GM15510 (cell line): Measurements from ENCODE around the gene NPHS2.

Experiments
- POLR2A ChIP-seq: IDR thresholded peaks from 3 replicates; pipeline ENCODE4 v1.6.1; 2011; ENCODE audit warnings: borderline replicate concordance; ENCODE audit not compliant: insufficient read length; ENCODE audit errors: extremely low read depth

The NPHS2 gene

DNA sequence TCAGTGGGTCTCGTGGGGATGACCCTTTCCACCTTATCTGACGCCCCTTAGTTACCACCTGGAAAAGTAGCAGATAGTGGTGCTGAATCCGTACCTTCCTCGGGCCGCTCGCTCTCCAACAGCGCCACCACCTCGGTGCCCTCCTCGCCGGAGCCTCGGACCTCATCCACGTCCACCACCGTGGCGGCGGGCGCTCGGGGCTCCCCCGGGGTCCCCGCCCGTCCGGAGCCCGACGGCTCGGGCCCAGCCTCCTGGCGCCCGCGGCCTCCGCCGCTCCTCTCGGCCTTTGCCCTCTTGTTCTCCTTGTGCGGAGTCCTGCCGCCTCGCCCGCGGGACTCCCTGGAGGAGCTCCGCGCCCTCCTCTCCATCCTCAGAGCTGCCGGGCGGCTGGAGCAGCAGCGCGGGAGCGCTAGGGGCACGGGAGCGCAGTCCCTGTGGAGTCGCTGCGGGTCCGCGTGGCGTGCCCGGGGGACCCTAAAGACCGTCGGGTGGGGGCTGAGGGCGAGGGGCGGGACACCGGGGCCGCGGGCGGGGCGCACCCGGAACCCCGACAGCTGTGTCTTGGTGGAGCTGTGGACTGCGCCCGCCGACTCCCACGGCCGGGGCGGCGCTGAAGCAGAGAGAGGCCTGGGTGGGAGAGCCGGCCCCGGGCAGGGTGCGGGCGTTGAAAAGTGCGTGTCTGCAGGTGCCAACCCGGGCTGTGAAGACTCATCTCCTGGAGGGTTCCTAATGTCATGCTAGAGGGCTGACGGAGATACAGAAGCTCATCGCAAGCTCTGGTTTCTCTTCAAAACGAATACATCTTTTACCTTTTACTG lies at the start of gene NPHS2:
Gene NPHS2, minus strand, starts transcription at position 452 of the 818 bp plus-strand sequence. Its CDS starts 84 bp downstream, at position 368.
- TF ChIP-seq POLR2A: no peak

DNA sequence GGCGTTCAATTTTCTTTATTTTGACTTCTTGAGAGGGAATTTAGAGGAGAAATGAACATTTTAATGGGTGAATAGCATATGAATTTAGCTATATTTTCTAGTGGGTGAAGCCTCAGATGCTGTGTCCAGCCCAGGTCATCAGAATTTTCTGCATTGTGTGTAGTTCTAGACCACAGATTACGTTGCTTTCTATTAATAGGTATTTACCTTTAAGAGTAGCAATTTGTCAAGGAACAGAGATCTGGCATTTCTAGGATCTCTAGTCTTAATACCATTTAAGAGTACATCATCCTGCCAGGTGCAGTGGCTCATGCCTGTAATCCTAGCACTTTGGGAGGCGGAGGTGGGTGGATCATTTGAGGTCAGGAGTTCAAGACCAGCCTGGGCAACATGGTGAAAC lies 36.6 kb upstream of the NPHS2 start:
- no peak for TF ChIP-seq POLR2A

DNA sequence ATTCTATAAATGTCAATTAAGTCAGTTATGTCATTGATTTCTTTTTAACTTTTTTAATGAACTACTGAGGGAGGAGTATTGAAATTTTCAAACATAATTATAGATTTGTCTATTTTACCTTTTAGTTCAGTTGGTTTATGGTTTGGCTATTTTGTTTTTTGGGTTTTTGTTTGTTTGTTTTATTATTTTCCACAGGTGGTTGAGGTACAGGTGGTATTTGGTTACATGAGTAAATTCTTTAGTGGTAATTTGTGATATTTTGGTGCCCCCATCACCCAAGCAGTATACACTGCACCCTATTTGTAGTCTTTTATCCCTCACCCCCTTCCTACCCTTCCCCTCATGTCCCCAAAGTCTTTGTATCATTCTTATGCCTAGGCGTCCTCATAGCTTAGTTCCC lies 25.3 kb upstream of the NPHS2 start:
- TF ChIP-seq POLR2A: no peak

DNA sequence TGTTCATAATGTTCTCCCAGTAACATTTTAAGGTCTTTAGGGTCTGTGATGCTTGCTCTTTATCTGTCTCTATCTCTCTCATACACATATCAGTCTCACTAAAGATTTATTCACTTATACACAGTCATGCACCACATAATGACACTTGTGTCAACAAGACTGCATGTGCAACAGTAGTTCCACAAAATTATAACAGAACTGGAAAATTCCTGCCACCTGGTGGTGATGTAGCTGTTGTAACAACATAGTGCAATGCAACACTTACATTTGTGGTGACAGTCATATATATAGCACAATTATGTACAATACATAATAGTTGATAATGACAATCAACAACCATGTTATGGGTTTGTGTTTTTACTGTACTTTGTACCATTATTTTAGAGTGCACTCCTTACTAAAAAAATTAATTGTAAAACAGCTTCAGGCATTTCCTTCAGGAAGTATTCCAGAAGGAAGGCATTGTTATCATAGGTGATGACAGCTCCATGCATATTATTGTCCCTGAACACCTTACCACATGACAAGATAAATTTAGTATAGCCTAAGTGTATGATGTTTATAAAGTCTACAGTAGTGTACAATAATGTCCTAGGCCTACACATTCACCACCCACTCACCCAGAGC lies 24.0 kb upstream of the NPHS2 start:
- TF ChIP-seq POLR2A: no peak

DNA sequence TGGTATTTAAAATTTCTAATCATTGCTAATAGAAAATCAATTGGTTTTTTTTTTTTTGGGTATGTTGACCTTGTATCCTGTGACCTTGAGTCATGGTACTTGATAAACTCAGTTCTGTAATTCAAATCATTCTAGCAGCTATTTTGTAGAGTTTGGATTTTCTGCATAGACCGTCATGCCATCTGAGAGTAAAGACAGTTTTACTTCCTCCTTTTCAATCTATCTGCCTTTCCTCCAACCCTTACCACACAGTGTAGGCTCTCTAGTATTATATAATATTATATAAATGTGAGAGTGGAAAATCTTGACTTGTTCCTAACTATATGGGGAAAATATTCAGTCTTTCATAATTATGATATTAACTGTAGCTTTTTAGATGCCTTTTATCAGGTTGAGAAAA lies 22.9 kb upstream of the NPHS2 start:
- TF ChIP-seq POLR2A: no peak

DNA sequence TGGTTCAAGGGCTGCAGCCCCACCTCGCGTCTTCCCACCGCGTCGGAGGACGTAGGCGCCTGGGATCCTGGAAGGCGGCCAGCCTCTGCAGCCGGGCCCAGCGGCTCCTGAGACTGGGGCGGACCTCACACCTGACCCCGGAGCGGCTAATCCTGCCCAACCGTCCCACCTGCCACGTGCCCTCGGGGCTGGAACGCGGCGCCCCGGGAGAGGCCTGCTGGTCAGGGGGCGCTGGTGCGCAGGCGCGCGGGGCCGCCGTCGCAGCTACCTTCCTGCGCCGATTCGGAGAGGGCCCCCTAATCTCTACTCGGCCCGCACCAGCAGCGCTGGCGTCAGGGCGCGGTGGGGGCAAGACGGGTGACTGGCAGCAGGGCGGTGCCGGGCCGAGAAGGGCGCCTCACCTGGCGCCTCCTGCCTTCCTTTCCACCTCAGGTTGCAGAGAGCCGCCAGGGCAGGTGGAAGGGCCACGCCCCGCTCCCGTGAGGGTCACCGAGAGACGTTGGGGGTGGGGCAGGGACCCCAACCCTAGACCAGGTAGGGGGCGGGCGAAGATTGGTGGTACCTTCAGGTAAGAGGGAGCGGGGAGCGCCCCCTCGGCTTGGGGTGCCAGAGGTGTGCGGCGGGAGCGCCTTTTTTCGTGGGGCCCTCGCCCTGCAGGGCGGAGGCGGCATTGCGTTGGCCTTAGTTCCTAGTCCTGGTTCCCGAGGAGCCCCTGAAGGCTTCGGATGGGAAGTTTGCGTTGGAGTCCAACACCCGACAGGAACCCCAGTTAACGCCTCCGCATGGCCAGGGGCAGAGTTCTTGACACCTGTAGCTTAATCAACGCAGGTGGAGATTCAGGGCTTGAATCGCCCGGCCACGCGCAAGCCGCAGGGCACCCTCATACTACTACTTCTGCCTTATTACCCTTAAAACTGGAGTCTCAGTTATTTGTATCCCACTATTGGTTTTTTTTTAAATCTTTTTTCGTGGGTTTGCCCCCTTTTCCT lies 16.1 kb upstream of the NPHS2 start, which contains the start of gene TDRD5:
Gene TDRD5, plus strand, starts transcription at position 241 of the 989 bp plus-strand sequence. CDS start 784 bp downstream, outside the sequence.
- no peak for TF ChIP-seq POLR2A

DNA sequence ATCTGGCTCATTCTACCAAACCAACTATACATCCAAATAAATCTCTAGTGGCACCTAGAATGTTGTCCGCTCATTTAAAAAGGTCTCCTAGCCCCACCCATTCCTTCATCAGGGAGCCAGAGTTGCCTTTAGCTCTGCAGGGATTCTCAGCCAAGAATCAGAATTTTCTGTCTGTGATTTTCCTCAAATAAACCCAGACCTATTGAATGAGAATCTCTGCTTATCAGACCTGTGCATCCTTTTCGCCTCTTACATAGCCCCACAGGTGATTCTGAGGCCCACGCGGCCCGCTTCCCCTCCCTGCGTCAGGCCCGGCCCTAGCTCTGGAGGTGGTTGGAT lies 15.5 kb upstream of the NPHS2 start:
- no peak for TF ChIP-seq POLR2A

DNA sequence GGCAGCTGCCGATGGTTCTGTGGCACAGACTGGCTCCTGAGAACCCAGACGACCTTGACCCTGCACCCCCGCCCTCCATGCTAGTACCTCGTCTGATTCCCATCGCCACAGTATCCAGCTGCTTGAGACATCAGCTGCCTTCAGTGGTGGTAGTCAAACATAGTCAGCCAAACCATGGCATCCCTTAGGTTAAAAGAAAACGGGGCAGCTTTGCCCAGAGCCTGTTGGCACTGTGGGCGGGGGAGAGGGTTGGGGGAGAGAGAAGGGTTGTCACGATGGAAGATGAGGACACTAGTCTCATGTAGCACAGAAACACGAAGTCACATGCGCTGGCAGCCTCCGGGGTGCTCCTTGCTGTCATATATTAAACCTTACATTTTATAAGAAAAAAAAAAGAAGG lies 14.9 kb upstream of the NPHS2 start:
- TF ChIP-seq POLR2A: no peak

DNA sequence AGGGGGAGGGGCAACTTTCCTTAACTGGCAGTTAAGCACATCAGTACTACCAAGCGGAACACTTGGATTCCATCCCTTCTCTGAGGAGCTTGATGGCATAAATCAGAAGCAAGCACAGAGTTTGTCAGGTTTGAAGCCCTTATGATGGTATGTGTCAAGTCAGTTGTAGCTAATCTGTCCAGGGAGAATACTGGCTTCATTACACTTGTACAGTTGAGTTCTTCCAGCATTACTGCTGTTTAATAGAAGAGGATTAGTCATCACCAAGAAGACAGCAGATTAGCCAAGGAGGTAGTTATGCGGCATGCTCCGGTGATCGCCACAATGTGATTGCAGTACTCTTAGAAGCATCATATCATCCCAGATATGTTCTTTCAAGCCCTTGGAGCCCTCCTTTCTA lies 13.8 kb upstream of the NPHS2 start:
- no peak for TF ChIP-seq POLR2A

DNA sequence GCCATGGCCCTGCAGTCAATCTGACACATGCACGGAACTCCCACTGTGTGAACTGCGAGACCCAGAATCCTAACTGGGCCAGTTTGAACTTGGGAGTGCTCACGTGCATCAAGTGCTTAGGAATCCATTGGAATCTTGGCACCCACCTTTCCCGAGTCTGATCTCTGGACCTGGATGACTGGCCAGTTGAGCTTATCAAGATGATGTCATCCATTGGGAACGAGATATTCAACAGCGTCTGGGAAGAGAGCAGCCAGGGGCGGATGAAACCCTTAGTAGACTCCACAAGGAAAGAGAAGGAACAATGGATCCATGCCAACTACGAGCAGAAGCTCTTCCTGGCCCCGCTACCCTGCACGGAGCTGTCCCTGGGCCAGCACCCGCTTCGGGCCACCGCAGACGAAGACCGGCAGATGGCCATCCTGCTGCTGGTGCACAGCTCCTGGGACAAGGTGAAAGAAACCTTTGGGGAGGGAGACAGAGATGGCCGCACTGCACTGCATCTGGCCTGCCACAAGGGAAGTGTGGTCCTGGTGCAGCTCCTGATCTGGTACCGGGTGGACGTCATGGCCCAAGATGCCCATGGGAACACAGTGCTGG lies 12.8 kb upstream of the NPHS2 start:
- no peak for TF ChIP-seq POLR2A

DNA sequence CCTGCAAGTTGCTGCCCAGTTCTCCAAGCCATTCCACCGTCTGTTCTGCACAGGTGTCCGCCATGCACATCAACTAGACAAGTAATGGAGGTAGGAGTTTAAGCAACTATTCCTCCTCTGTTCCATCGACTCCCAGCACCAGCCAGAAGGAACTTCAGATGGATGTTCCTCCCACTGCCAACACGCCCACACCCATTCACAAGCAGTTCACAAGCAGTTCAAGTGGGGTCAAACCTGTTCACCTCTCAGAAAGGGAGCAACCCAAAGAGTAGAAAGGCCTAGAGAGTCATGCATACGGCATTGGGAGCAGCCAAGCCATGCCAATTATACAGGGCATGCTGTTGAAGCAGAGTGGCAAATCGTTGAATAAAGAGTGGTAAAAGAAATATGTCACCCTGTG lies 11.6 kb upstream of the NPHS2 start:
- no peak for TF ChIP-seq POLR2A

DNA sequence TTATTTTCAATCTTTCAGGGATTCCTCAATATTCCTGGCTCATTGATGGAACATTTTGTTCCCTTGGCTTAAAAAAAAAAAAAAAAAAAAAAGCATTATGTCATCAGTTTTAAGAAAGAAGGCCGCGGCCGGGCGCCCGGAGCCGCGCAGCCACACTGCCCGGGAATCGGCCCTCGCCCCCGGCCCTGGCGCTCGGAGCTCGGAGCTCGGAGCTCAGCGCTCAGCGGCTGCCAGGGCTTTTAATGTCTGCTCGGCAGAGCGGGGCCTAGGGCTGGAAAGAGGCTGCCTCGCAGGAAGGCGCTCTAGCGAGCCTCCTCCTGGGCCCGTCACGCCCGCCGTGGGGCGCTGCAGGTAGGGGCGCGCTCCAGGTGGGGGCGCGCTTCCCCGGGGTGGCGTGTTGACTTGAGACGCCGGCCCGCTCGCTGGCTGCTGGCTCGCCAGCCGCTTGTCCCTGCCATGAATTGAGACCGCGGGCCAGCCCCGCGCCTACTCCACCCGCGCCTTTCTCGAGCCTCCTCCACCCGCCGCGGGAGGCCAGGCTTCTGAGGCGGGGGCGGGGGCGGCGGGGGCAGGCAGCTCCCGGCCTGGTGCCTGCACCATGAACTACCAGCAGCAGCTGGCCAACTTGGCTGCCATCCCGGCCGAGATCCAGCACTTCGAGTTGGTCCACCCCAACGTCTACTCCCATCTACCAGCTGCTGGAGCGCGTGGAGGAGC lies 10.5 kb upstream of the NPHS2 start:
- no peak for TF ChIP-seq POLR2A

DNA sequence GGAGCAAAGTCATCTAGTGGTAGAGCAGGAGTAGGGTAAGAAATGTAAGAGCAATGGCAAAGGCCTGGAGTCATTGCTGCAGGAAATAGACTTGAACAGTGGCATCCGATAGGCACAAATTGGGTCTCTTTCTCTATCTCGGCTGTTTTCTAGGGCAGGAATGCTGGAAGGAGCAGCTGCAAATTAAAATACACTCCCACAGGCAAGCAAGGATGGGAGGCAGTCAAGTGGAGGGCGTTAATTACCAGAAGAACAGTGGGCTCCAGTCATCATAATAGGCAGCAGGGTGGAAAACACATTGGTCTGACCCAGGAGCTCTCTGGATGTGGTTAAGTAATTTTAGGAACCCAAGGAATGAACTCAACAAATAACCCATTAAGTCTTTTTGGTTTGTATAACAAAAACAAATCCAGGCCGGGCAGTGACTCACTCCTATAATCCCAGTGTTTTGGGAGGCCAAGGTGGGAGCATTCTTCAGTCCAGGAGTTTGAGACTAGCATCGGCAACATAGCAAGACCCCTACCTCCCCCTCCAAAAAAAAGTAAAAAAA lies 8.1 kb upstream of the NPHS2 start:
- TF ChIP-seq POLR2A: no peak

DNA sequence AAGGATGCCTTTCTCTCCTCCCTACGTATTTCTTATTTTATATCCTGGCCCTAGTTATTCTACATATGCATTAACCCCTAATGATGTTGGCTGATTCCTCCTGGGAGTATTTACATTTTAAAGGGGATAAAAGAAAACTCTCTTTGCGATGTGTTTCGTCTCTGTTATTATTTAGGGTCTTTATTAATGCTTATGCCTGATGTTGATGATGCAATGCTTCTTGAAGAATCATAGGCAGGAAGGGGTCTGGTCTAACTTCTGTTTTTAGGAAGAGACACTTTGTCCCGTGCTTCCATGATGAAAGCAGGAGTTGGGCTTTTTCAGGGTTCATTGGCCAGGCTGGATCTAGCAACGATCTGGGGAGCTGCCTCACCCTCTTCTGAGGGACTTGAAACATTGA lies 761 bp upstream of the NPHS2 start:
- TF ChIP-seq POLR2A: no peak
